HG02852 (cell line): Measurements from ENCODE around the gene ZNF101.

Source experiments
- ATAC-seq: cut with Tn5 transposase; IDR thresholded peaks from one replicate; pipeline ENCODE4 v1.9.1; 2021; ENCODE audit warnings: mild to moderate bottlenecking, moderate library complexity; ENCODE audit not compliant: unreplicated experiment

The ZNF101 gene

DNA sequence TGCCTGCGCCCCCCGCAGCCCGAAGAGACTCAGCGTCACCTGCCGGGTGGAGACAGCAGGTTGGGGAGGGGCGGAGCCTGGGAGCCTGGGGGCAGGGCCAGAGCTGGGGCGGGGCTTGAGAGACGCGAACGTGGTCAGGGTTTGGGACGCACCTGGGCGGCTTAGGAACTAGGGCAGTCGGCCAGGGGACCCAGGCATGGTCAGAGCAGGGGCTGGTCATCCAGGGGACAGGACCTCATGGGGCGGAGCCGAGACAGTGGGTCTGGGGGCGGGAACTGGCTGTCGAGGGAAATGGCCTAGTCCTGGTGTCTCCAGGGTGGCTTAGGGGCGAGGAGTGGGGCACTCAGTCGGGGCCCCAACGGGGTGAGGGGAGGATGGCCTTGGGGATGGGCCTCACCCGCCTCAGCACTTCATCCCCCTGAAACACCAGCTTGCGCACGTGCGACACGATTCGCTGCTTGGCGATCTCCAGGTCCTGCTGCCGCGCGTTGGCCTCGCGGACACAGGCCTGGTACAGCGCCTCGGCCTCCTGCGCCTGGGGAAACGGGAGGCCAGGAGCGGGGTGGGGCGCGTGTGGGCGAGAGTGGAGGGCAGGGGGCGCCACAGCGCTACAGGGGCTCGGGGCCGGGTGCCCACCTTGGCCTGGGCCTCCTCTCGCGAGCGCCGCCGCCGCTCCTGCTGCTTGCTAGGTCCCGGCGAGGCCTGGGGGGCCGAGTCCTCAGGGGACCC lies 31.0 kb upstream of the ZNF101 start:
- ATAC-seq = no peak

DNA sequence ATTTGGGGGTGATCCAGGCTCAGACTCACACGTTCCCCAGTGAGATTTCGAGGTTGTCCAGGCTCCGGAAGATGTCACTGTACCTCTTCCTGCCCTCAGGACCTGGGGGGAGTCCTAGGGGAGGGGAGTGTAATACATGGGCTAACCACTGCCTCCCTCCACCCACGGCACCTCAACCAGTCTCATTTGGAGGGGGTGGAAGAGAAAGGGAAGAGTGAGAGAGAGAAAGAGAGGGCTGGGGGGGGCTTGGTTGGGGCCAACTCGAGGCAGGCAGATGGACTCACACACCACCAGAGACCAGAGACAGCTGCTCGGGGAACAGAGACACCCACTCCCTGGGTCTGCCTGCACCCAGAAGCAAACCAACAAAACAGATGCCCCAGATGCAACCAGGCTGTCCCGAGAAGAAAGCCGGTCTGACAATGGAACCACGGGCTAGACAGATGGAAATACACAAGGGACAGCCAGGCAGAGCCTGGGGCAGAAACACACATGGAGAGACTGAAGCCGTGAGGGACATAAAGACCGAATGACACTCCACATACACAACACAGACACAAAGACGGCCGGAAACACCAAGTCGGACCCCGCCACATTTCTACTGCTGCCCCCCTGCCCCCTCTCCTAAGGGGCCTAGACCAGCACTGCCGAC lies 26.0 kb upstream of the ZNF101 start:
- ATAC-seq = peak; percentile 30

DNA sequence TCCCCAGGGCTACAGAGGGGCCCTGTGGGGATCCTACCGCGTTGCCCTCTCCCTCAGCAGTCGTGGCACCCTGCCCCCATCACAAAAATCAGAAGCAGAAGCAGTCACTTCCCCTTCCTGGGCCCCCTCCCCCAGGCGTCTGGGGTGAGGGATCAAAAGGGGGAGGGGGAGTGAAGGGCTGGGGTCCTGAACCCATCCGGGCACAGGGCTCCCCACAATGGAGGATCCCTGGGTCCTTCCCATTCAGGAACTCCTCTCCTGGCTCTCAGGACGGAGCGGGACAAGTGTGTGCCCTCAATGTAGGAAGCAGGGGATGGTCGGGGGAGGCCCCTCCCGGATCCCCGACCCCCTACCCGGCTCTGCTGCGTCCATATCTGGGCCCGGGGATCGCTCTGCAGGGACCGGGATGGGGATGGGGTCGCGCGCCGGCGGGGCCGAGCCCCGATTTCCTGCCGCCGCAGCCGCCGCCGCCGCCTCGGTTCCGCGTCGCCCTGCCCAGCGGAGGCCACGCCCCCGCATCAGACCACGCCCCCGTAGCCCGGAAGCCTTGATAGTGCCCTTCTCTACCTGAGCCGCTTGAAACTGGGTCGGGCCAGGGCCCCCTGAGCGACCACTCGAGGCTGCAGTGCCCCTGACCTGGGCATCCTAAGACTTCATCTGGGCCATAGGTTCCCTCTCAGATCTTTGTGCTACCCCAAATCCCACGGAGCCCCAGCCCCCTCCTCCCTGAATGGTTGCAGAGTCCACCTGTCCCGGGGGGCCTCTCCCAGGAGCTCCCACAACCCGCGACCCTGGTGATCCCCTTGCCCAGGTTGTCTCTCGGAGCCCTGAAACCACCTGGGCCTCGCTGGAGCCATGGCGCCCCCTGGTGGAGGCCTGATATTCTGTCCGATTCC lies 25.2 kb upstream of the ZNF101 start, which contains the start of gene GMIP:
TSS of gene GMIP (minus strand) at position 500 of the 896 bp plus-strand sequence. CDS start at position 372, 128 bp downstream.
- peak; percentile 71 for ATAC-seq

DNA sequence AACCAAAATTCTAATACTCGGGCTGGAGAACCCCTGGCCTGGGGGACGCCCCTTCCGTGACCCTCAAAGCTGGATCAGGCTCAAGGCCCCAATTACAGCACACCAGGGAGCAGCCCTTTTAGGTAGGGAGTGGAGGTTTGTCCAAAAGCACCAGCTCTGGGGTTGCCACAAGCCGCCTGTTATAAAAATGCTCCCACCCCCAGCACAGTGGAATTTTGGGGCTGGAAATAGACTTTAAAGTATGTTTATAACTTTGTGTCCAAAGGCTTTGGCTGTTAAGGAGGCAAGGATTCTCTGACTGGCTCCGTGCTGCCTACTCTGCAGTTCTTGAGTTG lies 24.6 kb upstream of the ZNF101 start:
- ATAC-seq = no peak

DNA sequence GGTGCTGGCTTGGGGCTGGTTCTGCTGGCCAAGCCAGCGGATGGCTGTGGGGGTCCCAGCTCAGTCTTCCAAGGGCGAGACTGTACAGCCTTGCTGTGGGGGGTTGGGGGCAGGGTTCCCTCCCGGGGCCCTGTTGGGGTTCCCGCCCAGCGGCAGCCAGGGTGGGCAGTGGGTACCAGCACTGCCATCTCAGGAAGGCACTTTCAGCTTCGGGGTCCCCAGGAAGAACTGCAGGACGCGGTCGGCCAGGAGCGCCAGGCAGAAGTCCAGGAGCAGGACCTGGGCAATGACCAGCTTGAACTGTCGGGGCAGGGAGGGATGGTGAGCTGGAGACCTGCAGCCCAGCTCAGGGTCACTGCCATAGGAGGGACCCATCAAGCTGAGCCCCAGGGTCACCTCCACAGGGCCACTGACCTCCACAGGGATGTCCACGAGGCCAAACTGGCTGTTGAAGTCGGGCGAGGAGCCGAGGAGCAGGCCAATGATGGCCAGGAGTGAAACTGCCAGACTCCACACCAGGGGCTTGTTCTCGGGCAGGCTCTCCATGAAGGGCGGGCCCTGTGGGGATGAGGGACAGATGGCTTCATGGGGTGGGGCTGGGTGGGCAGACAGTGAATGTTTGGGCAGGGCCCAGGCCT lies 23.3 kb upstream of the ZNF101 start:
- ATAC-seq = no peak

DNA sequence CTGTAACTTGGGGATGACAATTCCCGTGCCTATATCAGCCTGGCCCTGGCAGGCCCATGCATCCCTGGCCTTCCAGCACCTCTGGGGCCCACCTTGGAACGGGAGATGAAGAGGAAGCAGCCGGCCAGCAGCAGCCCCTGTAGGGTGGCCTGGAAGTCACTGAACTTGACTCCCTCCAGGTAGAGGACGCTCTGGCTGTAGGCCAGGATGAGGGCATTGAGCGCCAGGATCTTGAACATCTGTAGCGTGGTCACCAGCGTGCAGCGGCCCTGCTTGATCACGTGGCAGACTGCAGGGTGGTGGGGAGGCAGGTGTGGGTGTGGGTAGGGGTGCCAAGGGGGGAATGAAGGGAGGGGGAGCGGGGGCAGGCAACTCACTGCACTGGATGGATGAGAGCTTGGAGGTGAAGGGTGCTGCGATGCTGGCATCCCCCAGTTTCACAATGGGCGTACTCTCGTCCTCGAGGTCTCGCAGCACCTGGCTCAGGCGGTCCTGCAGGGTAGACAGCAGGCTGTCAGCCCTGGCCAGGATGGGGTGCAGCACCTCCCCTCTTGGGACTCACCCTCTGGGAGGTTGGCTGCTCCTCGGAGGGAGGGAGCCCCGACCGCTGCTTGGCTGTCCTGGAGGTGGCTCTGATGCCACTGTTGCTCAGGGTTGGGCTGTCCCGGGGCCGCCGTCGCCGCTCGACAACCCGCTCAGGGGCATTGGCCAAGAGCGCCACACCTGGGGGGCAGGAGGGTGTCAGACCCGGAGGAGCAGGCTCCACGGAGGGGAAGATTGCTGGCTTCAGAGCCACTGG lies 21.4 kb upstream of the ZNF101 start:
- ATAC-seq = no peak

DNA sequence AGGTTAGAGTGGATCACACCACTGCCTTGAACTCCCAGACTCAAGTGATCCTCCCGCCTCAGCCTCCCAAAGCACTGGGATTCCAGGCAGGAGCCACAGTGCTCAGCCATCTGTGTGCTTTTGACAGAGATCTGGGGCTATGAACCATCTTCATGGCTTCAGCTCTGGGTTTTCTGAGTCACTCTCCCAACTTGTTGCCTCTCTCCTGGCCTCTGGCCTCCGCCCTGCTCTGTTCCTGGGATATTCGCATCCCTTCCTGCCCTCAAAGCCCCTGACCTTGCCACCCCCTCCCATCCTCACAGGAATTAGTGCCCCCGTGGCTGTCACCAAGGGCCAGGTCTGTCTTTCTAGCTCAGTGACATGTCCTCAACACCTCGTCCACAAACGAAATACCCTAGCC lies 19.5 kb upstream of the ZNF101 start:
- ATAC-seq = no peak

DNA sequence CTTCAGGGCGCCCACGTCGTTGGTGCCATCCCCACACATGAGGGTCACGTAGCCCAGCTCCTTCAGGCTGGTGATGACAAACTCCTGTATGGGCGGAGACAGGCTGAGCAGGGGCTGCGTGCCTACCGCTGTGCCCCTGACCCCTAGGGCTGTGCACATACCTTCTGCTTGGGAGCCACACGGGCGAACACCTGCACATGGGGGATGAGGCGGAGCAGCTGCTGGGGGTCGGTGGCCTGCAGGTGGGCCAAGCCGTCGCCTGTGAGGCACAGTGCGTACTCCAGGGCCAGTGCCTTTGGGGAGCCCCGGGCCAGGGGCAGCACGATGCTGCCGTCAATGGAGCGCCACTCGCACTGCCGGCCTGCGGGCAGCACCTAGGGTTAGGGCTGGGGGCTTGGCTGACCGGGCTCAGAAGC lies 19.1 kb upstream of the ZNF101 start:
- ATAC-seq = no peak

DNA sequence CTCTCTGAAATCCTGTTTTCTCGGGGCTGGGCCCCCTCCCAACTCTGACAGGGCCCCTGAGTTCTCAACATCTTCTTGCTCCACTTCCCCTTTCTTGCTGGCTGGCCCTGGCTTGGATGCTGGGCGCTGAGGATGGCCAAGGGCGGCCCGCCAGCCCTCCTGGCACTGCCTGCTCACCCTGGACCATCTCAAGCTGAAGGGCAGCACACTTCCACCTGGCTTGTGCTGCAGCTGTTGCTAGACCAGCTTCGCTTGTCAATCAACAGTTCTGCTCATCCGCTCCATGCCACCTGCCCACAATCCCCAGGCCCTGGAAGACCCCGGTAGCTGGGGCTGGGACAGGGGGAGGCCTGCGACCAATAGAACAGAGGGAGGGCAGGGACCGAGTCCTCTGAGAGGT lies 18.3 kb upstream of the ZNF101 start:
- no peak for ATAC-seq

DNA sequence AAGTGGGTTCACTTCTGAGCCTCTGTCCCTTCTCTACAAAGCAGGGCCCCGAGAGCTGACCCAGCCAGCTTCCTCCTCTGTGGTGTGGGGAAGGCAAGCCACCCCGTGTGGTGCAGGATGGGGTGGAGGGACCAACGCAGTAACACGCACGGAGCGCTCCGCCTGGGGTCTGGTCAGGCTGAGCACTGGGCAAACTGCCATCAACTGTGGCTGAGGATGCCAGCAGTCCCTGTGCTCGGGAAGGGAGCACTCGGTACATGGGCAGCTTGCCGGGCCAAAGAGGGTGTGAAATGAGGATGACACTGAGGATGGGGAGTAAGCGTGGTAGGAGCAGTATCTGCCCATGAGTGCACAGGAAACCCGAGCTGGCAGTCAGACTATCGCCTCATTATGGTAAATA lies 17.6 kb upstream of the ZNF101 start:
- ATAC-seq = no peak

DNA sequence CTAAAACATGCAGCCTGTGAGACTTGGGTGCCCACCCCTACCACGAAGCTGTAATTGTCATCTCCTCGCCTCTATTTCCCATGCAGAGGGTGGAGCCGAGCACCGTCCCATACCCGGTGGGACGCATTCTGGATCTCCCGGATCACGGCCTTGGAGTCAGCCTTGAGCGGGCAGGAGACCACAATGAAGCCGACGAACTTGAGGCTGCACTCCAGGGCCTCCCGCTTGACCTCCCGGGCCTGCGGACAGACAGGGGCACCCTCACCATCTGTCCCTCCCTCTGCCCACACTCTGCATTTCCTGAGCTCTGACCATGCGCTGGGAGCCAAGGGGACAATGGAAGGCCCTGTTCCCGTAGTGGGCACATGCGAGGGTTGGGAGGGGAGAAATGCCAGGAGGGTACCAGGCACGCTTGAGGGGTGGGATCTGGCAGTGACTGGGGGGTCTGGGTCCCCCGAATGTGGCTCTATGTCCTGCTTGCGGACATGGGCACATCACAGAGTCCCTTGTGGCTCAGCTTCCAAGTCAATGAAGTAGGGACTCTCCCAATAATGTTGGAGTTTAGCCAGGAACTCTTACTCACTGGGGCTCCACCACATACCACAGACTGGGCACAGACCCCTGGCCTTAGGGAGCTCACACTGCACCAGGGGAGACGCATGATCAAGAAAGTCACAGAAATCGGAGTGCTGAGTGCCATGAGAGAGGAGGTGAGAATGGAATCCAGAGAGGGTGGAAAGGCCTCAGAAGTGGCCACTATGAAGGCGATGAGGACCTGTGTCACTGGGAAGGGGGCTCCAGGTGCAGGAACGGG lies 15.9 kb upstream of the ZNF101 start:
- ATAC-seq = no peak

DNA sequence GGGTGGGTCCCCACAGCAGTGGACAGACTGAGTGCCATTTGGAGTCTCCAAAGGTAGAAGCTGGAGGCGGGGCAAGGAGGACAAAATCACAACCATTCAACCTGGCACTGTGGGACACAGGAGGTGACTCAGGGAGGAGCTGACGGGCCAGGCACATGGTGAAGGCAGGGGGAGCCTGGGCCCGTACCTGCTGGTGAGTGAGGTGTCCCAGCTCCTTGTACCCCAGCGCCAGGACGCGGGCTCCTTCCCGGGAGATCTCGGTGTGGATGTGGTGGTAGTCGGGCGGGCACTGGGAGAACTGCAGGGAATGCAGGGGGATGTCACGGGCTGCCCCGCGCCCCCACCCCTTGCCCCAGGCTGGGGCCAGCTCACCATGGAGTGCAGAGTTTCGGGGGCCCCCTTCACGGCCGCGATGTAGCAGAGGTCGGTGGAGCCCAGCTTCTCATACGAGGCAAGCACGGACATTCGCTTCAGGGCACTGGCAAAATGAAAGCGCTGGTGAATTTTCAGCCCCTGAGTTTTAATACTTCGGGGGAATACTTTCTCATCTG lies 15.0 kb upstream of the ZNF101 start:
- no peak for ATAC-seq

DNA sequence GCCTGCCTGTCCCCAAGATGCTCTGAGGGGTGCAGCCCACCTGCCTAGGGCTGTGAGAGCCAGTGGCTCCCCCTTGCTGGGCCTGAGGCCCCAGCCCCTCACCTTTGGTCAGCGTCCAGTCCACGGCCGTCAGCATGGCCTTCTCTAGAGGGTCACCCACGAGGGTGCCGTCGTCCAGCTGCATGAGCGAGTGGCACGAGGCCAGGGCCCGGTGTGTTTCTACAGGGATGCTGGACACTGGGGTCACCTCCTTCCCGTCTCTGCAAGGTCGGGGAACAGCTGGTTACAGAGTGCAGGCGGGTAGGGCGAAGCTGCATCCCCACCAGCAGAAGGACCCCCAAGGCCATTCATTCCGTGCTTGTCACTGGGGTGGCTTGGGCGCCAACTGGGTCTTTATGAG lies 14.2 kb upstream of the ZNF101 start:
- ATAC-seq = no peak

DNA sequence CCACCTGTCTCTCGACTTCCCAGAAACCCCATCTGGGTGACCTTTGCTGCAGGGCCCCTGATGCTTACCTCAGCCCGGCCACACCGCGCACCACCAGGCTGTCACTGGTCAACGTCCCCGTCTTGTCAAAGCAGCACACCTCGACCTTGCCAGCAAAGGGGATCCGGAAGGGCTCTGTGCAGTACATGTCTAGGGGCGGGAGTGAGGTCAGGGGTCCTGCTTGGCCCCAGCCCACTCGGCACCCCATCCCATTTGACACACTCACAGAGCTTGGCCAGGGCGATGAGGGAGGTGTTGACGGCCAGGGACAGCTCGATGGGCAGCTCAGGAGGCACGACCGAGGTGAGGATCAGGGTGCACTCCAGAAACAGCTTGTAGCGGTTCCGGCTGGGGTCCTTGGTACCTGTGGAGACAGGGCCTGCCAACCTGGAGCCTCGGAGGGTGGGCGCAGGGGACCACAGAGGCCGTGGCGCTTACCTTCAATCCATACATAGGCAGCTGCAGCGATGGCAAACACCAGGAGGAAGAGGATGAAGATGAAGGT lies 13.5 kb upstream of the ZNF101 start:
- ATAC-seq = no peak

DNA sequence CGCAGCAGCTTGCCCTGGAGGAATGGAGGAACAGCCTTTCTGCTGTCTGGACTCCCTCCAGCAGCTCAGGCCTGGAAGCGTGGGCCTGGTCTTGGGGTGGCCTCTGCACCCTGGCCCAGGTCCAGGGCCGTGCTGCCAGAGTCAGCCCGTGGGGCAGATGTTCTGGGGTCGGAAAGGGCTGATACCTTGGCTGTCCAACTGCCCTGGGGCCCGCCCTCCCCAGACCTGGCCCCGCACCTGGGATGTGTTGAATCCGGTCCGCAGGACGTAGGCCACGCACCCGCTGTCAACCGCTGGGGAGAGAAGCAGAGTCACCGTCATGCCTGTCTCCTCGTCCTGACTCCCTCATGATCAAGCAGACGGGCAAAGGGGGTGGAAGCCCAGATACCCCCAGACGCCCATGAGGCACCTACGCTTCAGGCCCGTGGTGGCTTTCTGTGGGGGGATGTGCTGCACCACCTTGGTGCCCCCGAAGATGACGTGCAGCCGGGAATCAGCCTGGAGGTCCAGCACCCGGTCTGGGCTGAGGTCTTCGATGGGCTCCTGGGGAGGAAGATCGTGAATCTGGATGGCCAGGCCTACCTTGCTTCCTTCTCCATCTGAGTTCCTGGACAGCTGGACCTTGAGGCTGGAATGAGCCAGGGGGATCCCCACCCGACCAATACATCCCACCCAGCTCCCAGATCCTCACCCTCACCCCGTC lies 12.8 kb upstream of the ZNF101 start:
- ATAC-seq = no peak

DNA sequence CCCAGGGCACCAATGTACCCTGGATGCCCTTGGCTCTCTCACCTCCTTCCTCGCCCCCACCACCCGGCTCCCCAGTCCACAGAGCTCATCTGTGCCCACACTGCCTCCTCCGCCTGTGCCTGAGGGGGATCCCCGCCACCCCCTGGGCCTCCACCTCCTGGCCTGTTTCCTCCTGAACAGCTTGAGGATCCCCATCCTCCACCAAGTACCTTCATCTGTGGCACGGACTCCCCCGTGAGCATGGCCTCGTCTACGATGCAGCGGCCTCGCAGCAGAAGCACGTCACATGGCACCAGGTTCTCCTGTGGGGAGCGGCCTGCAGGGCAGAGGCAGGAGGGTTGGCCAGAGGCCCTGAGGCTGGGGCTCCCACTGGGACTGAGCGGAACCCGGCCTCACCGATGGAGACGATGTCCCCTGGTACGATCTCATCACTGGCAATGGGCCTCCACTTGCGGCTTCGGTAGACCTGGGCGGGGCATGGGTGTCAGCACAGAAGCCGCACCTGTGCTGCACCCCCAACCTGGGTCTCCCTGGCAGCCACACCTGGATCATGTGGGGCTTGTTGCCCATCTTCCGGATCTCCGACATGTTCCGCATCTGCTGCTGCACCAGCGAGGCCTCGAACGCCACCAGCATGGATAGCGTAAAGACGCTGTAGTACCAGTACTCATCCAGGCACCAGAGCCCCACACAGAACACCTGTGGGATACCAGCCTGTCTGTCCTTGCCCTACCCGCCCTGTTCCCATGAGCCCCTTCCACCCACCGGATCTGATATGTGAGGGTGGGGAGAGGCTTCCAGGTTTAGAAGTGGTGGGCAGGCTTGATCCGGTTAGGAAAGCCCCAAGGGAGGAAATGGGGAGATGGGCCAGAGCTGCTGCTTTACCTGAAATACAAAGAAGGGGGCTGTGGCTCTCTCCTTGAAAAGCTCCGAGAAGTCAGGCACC lies 11.9 kb upstream of the ZNF101 start:
- ATAC-seq = no peak

DNA sequence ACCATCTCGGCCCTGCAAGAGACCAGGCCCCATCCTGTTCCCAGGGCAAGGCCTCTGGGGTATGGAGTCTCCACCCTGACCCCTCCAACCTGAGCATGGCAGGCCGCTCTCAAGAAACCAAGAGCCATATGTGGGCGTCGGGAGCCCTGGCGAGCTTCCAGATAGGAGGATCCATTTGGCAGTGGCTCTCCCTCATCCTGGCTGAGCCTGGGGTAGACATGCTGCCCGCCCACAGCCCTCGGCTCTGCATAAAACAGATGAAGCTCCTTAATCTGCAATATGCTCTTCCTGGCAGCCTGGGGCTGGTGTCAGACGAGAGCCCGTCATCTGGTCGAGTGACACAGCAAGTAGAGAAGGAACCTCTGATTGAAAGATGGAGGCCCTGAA lies 11.2 kb upstream of the ZNF101 start:
- no peak for ATAC-seq
